ENCODE measurements around the gene RAB5B.

DNA sequence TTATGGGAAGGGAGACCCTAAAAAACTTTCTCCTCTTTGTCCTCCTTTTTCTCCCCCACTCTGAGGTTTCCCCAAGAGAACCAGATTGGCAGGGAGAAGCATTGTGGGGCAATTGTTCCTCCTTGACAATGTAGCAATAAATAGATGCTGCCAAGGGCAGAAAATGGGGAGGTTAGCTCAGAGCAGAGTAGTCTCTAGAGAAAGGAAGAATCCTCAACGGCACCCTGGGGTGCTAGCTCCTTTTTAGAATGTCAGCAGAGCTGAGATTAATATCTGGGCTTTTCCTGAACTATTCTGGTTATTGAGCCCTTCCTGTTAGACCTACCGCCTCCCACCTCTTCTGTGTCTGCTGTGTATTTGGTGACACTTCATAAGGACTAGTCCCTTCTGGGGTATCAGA lies 63.3 kb downstream of the RAB5B start:
- TF ChIP-seq POLR2A (IDR thresholded peaks at IDR 0.05; ENCODE audit: low read length) (no peak), GATA1 (IDR thresholded peaks at IDR 0.05; ENCODE audit: low read depth, low read length) (no peak)

Measured in erythroblast (primary cell).